GM12878 (cell line): ENCODE data around the gene INCA1. TPM values are rescaled to one million over a fixed set of nuclear protein-coding genes. Genes with fewer than 3 reads are reported as not detected.

Experiments used
- ATAC-seq: fragments of 200-7000 bp; cut with Tn5 transposase; 3 replicates; pipeline ENCODE4 v1.9.1; 2020; ENCODE audit warnings: mild to moderate bottlenecking, moderate library complexity
- BruUV-seq: library from RNA; stranded (reverse); fragments of 400-500 nt; replicated peaks from 2 replicates; lab custom pipeline; 2021; lab: Mats Ljungman, UMichigan
- CTCF ChIA-PET: fragments of 300-600 bp; sonication (Branson Sonifier 250); formaldehyde crosslinking; extraction: SDS; loops from one replicate; lab custom pipeline; 2021; ENCODE audit warnings: inconsistent platforms; lab: Yijun Ruan, JAX
- POLR2A ChIA-PET: fragments of 350-600 bp; formaldehyde crosslinking; extraction: SDS; loops from one replicate; lab custom pipeline; 2021; ENCODE audit warnings: inconsistent platforms; lab: Charles Lee
- RAD21 ChIA-PET: fragments of 300-600 bp; sonication (Branson Sonifier 250); formaldehyde crosslinking; loops from one replicate; lab custom pipeline; 2023; ENCODE audit warnings: antibody characterized with exemption; ENCODE audit not compliant: unreplicated experiment; lab: Charles Lee
- SMC1A ChIA-PET: fragments of 300-600 bp; sonication (Branson Sonifier 250); formaldehyde crosslinking; loops from one replicate; lab custom pipeline; 2023; ENCODE audit not compliant: unreplicated experiment, uncharacterized antibody; lab: Charles Lee
- DNase-seq: peaks from one replicate; pipeline ENCODE4 v3.0.0-alpha.2; 2011; ENCODE audit warnings: low read depth, low spot score
- FAIRE-seq: peaks from 3 replicates; lab custom pipeline; 2011; peaks lifted over from hg19 to GRCh38; lab: Jason Lieb, UNC
- H2AFZ ChIP-seq: 2 replicates; pipeline ENCODE4 v1.6.0; 2011; ENCODE audit warnings: low read depth, low read length, control low read depth; ENCODE audit not compliant: control insufficient read depth
- H3K27ac ChIP-seq: 2 replicates; pipeline ENCODE4 v1.5.1; 2011; ENCODE audit warnings: control low read depth; ENCODE audit not compliant: control insufficient read depth, insufficient read depth
- H3K27me3 ChIP-seq, 2 experiments: replicated peaks in 1 of 2; 2 replicates each; pipeline versions ENCODE4 v1.6.0 to v1.6.1; 2011; ENCODE audit warnings: low read length in 1 of 2; ENCODE audit not compliant: control insufficient read depth in 2 of 2, insufficient read depth in 2 of 2
- H3K36me3 ChIP-seq, 2 experiments: 2 replicates each; pipeline ENCODE4 v1.5.1; 2011; ENCODE audit warnings: low read length in 1 of 2; ENCODE audit not compliant: control insufficient read depth in 2 of 2, insufficient read depth in 2 of 2
- H3K4me1 ChIP-seq: 2 replicates; pipeline ENCODE4 v1.6.1; 2011; ENCODE audit warnings: mild to moderate bottlenecking, low read length, moderate library complexity, mixed read lengths; ENCODE audit not compliant: control insufficient read depth, insufficient read depth
- H3K4me2 ChIP-seq: 2 replicates; pipeline ENCODE4 v1.6.0; 2011; ENCODE audit warnings: control low read depth; ENCODE audit not compliant: control insufficient read depth, insufficient read depth
- H3K4me3 ChIP-seq: fragments of 200-600 bp; sonication (generic); 2 replicates; pipeline ENCODE4 v1.5.1; 2016
- H3K79me2 ChIP-seq: 2 replicates; pipeline ENCODE4 v1.6.0; 2011; ENCODE audit warnings: low read length; ENCODE audit not compliant: control insufficient read depth, insufficient read depth
- H3K9ac ChIP-seq: 2 replicates; pipeline ENCODE4 v1.8.0; 2011; ENCODE audit warnings: low read length, control low read depth, mixed read lengths; ENCODE audit not compliant: control insufficient read depth, insufficient read depth
- H3K9me3 ChIP-seq: replicated peaks from 3 replicates; pipeline ENCODE4 v1.5.1; 2011; ENCODE audit warnings: mild to moderate bottlenecking, low read length; ENCODE audit not compliant: control insufficient read depth, insufficient read depth
- H4K20me1 ChIP-seq: 2 replicates; pipeline ENCODE4 v1.6.0; 2011; ENCODE audit not compliant: control insufficient read depth, insufficient read depth
- BACH1 ChIP-seq: fragments of 450-650 bp; IDR thresholded peaks from 2 replicates; pipeline ENCODE4 v1.6.1; 2017; ENCODE audit warnings: mild to moderate bottlenecking, borderline replicate concordance
- BCL11A ChIP-seq: IDR thresholded peaks from 2 replicates; pipeline ENCODE4 v1.6.1; 2011; ENCODE audit warnings: low read depth, low read length
- CBX3 ChIP-seq: fragments of 200-600 bp; sonication (generic); IDR thresholded peaks from 2 replicates; pipeline ENCODE4 v1.6.1; 2016; ENCODE audit warnings: low read depth, borderline replicate concordance
- HCFC1 ChIP-seq: fragments of 150-350 bp; IDR thresholded peaks from 2 replicates; pipeline ENCODE4 v1.6.1; 2014; ENCODE audit warnings: low read length
- HDAC6 ChIP-seq: fragments of 200-600 bp; sonication (generic); IDR thresholded peaks from one replicate; pipeline ENCODE4 v1.8.0; 2017; ENCODE audit warnings: antibody characterized with exemption; ENCODE audit not compliant: unreplicated experiment
- IKZF1 ChIP-seq: fragments of 450-650 bp; conservative IDR thresholded peaks from 2 replicates; pipeline ENCODE4 v1.6.1; 2017; ENCODE audit warnings: antibody characterized with exemption, mild to moderate bottlenecking
- IKZF2 ChIP-seq, 2 experiments: fragments of 450-650 bp; IDR thresholded peaks; 2 replicates each; pipeline ENCODE4 v1.6.1; 2017; ENCODE audit warnings: mild to moderate bottlenecking in 2 of 2, moderate library complexity in 2 of 2
- MYB ChIP-seq: fragments of 150-350 bp; IDR thresholded peaks from 2 replicates; pipeline ENCODE4 v1.6.1; 2014; ENCODE audit warnings: mild to moderate bottlenecking, low read depth, low read length, borderline replicate concordance
- POU2F2 ChIP-seq: IDR thresholded peaks from 3 replicates; pipeline ENCODE4 v1.6.1; 2011; ENCODE audit warnings: low read depth, mild to moderate bottlenecking, low read length, borderline replicate concordance
- RAD21 ChIP-seq: IDR thresholded peaks from 2 replicates; pipeline ENCODE4 v1.6.1; 2011; ENCODE audit warnings: mild to moderate bottlenecking, low read depth, low read length, moderate library complexity; ENCODE audit not compliant: insufficient read depth
- SPI1 ChIP-seq: IDR thresholded peaks from 2 replicates; pipeline ENCODE4 v1.6.1; 2011; ENCODE audit warnings: low read depth, mild to moderate bottlenecking, low read length, moderate library complexity, borderline replicate concordance; ENCODE audit not compliant: insufficient read depth
- STAT3 ChIP-seq: IDR thresholded peaks from 2 replicates; pipeline ENCODE4 v1.6.1; 2011; ENCODE audit warnings: low read depth, low read length, improper control_type of control experiment
- ZNF274 ChIP-seq: IDR thresholded peaks from one replicate; pipeline ENCODE4 v1.8.0; 2011; ENCODE audit not compliant: insufficient read length, insufficient read depth
- WGBS: methylation state at CpG from one replicate; pipeline ENCODE4 v1.1.6; 2016; ENCODE audit warnings: low lambda C conversion rate; ENCODE audit not compliant: insufficient replicate concordance, insufficient coverage; ENCODE audit errors: missing lambda C conversion rate; 5-methylcytosine and 5-hydroxymethylcytosine counted together
- in situ Hi-C: fragments of 300-500 bp; cut with MboI; formaldehyde crosslinking; loops from 9 replicates; pipeline ENCODE4 v1.14.3; 2018; ENCODE audit warnings: mixed read lengths
- intact Hi-C: fragments of 100-400 bp; cut with micrococcal nuclease; formaldehyde crosslinking; loops from one replicate; pipeline ENCODE4 v1.14.2; 2022; ENCODE audit not compliant: unreplicated experiment
- polyA plus RNA-seq, 11 experiments: library from polyadenylated mRNA; depleted of rRNA in 4 of 11; unstranded in 6 of 11; stranded (reverse) in 5 of 11; fragments of >200 nt; fragmentation: Nextera tagmentation in 4 of 11; fragmentation: Illumina TruSeq in 1 of 11; extraction: Ambion mirVana in 4 of 11; extraction: Trizol in 1 of 11; gene quantifications; 1 replicate in 1 of 11; 2 replicates in 10 of 11; pipeline versions ENCODE4 v1.2.1 to v1.2.3, GENCODE V29; 2011 to 2016; ENCODE audit warnings: inconsistent platforms in 2 of 11, missing spikeins in 2 of 11, low read depth in 1 of 11
- total RNA-seq, 4 experiments: library from RNA; depleted of rRNA in 3 of 4; stranded (reverse); fragments of >200 nt in 3 of 4; fragmentation: Illumina TruSeq in 1 of 4; extraction: Trizol in 1 of 4; gene quantifications; 2 replicates each; pipeline versions ENCODE4 v1.2.1 to v1.2.3, GENCODE V29; 2013 to 2021
- TF ChIP-seq, protein P1 (sequence below): fragments of 450-650 bp; conservative IDR thresholded peaks from 2 replicates; pipeline ENCODE4 v1.6.1; 2017; ENCODE audit warnings: mild to moderate bottlenecking, moderate library complexity
- TF ChIP-seq, protein P2 (sequence below): IDR thresholded peaks from 2 replicates; pipeline ENCODE4 v1.6.1; 2012; ENCODE audit warnings: low read depth, low read length, improper control_type of control experiment
- TF ChIP-seq, protein P3 (sequence below): fragments of 450-650 bp; formaldehyde crosslinking; IDR thresholded peaks from 2 replicates; pipeline ENCODE4 v1.5.0; 2022; ENCODE audit warnings: mild to moderate bottlenecking, missing genetic modification characterization
- TF ChIP-seq, protein P4 (sequence below): fragments of 150-350 bp; IDR thresholded peaks from 2 replicates; pipeline ENCODE4 v1.6.1; 2014; ENCODE audit warnings: mild to moderate bottlenecking, low read depth, low read length

Gene INCA1
- total and polyA plus RNA-seq, 10 of the 15 experiments (the other 5 are each of a cell fraction or from before 2014, with no cell fraction given) = 0.19 to 1.8 (median 0.45) TPM

DNA sequence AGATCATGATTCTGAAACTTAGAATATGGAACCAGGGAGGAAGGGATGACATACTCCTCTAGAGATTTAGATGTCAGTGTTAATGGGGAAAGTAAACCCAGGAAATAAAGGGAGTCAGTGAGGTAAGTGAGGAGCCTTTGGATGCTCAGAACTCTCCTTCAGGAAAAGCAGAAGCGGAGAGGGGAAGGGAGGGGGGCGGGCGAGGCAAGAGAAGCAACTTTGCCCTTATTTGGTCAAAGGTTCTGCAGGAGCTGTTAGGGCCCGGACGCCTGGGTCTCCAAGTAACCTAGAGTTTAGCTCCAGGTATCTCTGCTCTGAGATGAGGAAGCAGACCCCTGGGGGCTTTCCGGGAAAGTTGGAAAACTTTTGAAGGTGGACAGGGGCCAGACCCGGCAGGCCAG, 50.3 kb downstream of the INCA1 start:
- H3K9ac ChIP-seq = peak overlapping the region; percentile 100
- DNase-seq (no peak), FAIRE-seq (no peak), ATAC-seq (no peak)
- H3K4me3 ChIP-seq = peak overlapping the region; percentile 96
- ChIA-PET RAD21 (interaction anchor here (0.7 to 9.8 kb wide), 5 partner anchors 7 to 44 kb away, joined by 3 to 73 read pairs (median 4); partner anchors contain the start of genes CAMTA2, CHRNE, RNF167 and SLC25A11), SMC1A (interaction anchor here (7.1 kb wide), 1 partner anchor 20 kb away, joined by 50 read pairs; the partner anchor contains the start of gene SPAG7), CTCF (interaction anchor here (1.0 to 3.3 kb wide), 3 partner anchors 19 to 38 kb away, joined by 4 to 13 read pairs (median 12); partner anchors contain the start of gene SPAG7), POLR2A (interaction anchor here (0.8 to 17.5 kb wide), 3 partner anchors 19 to 115 kb away, joined by 4 to 272 read pairs (median 5); partner anchors contain the start of genes INCA1, KIF1C and SPAG7)
- peaks cover 51% of the 10 kb centered on the region for H3K4me1 ChIP-seq
- H4K20me1 ChIP-seq = peaks cover 5% of the 10 kb centered on the region
- H3K4me2 ChIP-seq = peak overlapping the region; percentile 55
- peak overlapping the region; percentile 100 for H3K27ac ChIP-seq
- H2AFZ ChIP-seq = no peak overlapping the region
- intact Hi-C loops (no loop called here), in situ Hi-C loops (no loop called here)
- no peaks in the 10 kb centered on the region for H3K27me3 ChIP-seq
- H3K9me3 ChIP-seq = no peaks in the 10 kb centered on the region
- WGBS = 0% methylated on average over 6 of the region's 7 CpGs
- BruUV-seq = no TSS peak
- H3K79me2 ChIP-seq = peaks cover 77% of the 10 kb centered on the region
- H3K36me3 ChIP-seq = peaks cover 20% of the 10 kb centered on the region in 2 experiments
- TF ChIP-seq HDAC6 (no peak), POU2F2 (no peak), STAT3 (no peak), CBX3 (no peak), IKZF2 (IDR thresholded peaks at IDR 0.05) (no peak), IKZF1 (no peak), RAD21 (no peak), MYB (no peak), BCL11A (no peak), SPI1 (peak; percentile 40; the same call in 1 of the 2 replicates), ZNF274 (no peak), BACH1 (no peak), HCFC1 (no peak)
- TF ChIP-seq, protein P1, sequence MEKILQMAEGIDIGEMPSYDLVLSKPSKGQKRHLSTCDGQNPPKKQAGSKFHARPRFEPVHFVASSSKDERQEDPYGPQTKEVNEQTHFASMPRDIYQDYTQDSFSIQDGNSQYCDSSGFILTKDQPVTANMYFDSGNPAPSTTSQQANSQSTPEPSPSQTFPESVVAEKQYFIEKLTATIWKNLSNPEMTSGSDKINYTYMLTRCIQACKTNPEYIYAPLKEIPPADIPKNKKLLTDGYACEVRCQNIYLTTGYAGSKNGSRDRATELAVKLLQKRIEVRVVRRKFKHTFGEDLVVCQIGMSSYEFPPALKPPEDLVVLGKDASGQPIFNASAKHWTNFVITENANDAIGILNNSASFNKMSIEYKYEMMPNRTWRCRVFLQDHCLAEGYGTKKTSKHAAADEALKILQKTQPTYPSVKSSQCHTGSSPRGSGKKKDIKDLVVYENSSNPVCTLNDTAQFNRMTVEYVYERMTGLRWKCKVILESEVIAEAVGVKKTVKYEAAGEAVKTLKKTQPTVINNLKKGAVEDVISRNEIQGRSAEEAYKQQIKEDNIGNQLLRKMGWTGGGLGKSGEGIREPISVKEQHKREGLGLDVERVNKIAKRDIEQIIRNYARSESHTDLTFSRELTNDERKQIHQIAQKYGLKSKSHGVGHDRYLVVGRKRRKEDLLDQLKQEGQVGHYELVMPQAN = no peak
- TF ChIP-seq, protein P2, sequence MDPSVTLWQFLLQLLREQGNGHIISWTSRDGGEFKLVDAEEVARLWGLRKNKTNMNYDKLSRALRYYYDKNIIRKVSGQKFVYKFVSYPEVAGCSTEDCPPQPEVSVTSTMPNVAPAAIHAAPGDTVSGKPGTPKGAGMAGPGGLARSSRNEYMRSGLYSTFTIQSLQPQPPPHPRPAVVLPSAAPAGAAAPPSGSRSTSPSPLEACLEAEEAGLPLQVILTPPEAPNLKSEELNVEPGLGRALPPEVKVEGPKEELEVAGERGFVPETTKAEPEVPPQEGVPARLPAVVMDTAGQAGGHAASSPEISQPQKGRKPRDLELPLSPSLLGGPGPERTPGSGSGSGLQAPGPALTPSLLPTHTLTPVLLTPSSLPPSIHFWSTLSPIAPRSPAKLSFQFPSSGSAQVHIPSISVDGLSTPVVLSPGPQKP = peak; percentile 54
- TF ChIP-seq, protein P3, sequence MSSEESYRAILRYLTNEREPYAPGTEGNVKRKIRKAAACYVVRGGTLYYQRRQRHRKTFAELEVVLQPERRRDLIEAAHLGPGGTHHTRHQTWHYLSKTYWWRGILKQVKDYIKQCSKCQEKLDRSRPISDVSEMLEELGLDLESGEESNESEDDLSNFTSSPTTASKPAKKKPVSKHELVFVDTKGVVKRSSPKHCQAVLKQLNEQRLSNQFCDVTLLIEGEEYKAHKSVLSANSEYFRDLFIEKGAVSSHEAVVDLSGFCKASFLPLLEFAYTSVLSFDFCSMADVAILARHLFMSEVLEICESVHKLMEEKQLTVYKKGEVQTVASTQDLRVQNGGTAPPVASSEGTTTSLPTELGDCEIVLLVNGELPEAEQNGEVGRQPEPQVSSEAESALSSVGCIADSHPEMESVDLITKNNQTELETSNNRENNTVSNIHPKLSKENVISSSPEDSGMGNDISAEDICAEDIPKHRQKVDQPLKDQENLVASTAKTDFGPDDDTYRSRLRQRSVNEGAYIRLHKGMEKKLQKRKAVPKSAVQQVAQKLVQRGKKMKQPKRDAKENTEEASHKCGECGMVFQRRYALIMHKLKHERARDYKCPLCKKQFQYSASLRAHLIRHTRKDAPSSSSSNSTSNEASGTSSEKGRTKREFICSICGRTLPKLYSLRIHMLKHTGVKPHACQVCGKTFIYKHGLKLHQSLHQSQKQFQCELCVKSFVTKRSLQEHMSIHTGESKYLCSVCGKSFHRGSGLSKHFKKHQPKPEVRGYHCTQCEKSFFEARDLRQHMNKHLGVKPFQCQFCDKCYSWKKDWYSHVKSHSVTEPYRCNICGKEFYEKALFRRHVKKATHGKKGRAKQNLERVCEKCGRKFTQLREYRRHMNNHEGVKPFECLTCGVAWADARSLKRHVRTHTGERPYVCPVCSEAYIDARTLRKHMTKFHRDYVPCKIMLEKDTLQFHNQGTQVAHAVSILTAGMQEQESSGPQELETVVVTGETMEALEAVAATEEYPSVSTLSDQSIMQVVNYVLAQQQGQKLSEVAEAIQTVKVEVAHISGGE (CRISPR knock-in tag) = no peak
- TF ChIP-seq, protein P4, sequence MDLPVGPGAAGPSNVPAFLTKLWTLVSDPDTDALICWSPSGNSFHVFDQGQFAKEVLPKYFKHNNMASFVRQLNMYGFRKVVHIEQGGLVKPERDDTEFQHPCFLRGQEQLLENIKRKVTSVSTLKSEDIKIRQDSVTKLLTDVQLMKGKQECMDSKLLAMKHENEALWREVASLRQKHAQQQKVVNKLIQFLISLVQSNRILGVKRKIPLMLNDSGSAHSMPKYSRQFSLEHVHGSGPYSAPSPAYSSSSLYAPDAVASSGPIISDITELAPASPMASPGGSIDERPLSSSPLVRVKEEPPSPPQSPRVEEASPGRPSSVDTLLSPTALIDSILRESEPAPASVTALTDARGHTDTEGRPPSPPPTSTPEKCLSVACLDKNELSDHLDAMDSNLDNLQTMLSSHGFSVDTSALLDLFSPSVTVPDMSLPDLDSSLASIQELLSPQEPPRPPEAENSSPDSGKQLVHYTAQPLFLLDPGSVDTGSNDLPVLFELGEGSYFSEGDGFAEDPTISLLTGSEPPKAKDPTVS = no peak
